Keratinocyte (primary cell): ENCODE results near the gene CCR6.
"Not testable (repeated sequence)": the region's sequence is repeated elsewhere in the genome, so short reads cannot be mapped to it uniquely, and the experiment has no call there.

Experiments
- EZH2 ChIP-seq: IDR thresholded peaks from one replicate; pipeline ENCODE4 v1.6.1; 2012; ENCODE audit warnings: inconsistent platforms, mild to moderate bottlenecking, low read length, moderate library complexity
- TF ChIP-seq, protein P1 (sequence below), 3 experiments: IDR thresholded peaks in 1 of 3; conservative IDR thresholded peaks in 1 of 3; optimal IDR thresholded peaks in 1 of 3; 2 replicates in 2 of 3; 3 replicates in 1 of 3; pipeline versions ENCODE3 to v1.5.1; 2011; ENCODE audit warnings: low read length in 3 of 3, mild to moderate bottlenecking in 3 of 3, moderate library complexity in 2 of 3, control low read depth in 1 of 3, inconsistent platforms in 1 of 3; ENCODE audit not compliant: insufficient read depth in 2 of 3; ENCODE audit errors: extremely low read depth in 1 of 3

DNA sequence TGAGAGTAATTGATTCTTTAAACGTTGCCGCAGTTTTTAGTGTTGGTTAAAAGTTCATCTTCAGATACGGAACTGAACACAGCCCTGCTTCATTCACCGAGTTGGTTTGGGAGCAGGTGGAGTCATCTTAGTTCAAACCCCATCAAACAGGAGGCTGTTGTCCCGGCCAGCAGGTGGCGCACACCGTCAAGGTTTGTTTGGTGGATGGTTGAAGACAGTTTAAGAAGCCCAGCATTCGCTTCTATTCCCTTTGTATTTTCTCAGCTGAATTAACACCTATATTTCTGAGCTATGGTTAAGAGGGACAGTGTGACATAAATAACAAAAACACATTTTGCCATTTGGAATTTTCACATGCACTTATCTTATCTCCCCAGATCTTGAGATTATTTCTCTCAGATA, 60.0 kb downstream of the CCR6 start:
- TF ChIP-seq, protein P1, sequence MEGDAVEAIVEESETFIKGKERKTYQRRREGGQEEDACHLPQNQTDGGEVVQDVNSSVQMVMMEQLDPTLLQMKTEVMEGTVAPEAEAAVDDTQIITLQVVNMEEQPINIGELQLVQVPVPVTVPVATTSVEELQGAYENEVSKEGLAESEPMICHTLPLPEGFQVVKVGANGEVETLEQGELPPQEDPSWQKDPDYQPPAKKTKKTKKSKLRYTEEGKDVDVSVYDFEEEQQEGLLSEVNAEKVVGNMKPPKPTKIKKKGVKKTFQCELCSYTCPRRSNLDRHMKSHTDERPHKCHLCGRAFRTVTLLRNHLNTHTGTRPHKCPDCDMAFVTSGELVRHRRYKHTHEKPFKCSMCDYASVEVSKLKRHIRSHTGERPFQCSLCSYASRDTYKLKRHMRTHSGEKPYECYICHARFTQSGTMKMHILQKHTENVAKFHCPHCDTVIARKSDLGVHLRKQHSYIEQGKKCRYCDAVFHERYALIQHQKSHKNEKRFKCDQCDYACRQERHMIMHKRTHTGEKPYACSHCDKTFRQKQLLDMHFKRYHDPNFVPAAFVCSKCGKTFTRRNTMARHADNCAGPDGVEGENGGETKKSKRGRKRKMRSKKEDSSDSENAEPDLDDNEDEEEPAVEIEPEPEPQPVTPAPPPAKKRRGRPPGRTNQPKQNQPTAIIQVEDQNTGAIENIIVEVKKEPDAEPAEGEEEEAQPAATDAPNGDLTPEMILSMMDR (optimal IDR thresholded peaks at IDR 0.05 in 1 of 3, IDR thresholded peaks at IDR 0.05 in 1 of 3, conservative IDR thresholded peaks at IDR 0.05 in 1 of 3; ENCODE audit: extremely low read depth in 1 of 3, insufficient read depth in 2 of 3, low read length in 3 of 3), result not testable (repeated sequence)
- not testable (repeated sequence) for TF ChIP-seq EZH2
